Retina (tissue), 1 donor: ENCODE results near the gene RELT.
A peak's percentile ranks its signal among the peaks of the same experiment; 100 is the strongest.

ENCODE experiments used
- DNase-seq: peaks from one replicate; pipeline ENCODE4 v3.0.0-alpha.2; 2016

RELT gene

DNA sequence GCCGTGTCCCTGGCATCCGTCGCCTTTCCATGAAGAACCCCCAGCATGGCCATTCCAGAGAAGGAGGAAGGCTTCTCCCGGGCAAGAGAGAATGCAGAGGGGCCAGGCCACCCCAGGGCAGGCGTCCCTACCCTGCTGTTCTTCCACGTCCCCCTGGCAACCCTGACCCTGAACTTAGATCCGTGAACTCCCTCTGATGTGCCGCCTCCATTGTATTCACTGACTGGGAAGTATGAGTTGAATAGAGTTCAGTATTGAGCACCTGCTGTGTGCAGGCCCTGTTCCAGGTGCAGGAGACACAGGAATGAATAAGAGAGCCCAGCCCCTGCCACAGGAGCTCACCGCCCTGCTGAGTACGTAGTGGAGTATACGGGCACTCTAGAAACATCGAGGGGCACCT is 29.1 kb upstream of the RELT start:
- no peak for DNase-seq

DNA sequence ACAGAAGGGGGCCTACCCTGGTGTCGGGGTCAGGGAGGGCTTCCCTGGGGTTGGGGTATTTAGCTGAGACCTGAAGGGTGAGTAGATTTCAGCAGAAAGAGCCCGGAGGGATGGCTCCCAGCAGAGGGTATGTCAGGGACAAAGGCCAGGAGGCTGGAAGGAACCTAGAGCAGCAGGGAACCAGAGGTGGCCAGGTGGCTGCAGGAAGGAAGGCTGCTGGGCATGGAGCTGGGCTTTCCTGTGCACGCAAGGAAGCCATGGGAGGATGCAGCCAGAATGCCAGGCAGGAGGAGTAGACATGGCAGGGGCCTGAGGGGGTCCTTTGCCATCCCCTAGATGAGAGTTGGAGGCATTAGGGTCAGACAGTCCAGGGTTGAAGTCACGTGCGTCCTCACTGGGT is 27.4 kb upstream of the RELT start:
- DNase-seq = no peak

DNA sequence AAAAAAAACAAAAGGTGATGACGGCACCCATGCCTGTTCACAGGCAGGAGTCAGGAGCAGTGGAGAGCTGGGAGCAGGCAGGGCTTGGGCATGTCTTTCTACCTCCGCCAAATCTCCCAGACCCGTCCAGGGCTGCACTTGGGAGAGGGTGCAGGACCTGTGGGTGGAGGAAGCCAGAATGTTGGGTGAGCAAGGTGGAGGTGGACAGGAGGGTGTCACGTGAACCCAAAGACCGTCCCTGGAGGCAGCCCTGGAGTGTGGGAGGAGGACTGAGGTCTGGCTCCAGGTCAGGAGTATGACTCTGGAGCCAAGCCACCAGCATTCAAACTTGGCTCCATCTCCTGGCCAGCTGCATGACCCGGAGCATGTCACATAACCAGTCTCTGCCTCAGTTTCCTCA is 26.6 kb upstream of the RELT start:
- DNase-seq = no peak

DNA sequence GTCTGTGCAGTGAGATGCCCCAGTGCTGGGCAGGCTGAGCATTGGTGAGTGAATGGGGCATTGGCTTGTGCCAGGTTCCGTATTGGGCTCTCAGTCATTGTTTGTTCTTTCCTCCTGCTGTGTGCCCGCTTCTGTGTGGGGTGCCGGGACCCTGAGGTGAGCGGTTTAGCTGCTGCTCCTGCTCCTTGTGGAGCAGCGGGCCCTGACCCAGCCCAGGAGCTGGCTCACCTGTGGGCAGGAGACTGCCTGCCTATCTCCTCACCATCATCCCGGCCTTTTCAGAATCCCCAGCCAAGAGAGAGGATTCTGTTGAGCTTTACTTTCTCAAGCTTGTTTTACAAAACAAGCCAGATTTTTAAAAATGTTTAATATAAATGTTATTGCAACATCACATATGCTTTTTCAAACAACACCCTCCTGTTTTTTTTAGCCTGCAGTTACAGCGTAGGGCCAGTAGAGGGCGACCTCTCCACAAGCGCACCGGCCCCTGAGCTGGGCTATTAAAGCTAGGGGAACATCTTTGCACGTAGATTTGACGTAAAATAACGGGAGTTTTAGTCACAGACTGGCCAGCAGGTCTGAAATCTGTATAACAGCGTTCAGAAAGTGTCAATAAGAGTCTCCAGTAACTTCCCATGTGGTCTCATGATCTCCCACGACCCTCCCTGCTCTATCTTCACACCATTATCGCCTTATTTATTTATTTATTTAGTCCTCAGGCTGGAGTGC is 25.1 kb upstream of the RELT start:
- peak; percentile 82 for DNase-seq

DNA sequence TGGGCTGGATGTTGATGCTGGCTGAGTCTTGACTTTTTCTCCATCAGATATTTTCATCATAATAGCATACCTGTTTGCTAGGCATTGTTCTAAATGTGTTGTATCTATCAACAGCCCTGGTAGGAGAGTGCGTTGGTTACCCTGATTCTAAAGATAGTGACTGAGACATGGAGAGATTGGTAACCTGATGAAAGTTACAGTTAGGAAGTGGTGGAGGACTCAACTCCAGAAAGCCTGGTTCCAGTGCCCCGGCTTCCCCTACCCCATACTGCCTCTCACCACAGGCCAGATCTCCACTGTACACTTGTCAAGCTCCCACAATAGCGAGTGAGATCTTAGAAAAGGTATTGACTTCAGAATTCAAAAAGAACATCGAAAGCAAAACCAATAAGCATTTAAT is 22.8 kb upstream of the RELT start:
- no peak for DNase-seq

DNA sequence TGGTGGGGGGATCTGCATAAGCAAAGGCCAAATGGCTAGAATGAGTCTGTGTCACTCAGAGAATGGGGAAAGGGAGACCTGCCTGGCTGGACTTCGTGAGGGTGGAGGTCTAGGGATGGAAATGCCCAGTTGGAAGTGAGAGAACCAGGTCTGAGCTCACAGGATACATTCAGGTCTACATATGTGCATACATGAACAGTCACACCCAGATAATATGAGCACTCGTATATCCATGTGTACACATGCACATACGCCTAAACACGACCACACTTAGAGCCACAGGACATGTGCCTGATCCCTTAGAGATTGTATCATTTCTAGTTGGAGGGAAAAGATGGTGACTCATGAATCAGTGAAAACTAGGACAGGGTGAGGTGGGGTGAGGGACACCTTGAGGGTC is 21.1 kb upstream of the RELT start:
- DNase-seq = no peak

DNA sequence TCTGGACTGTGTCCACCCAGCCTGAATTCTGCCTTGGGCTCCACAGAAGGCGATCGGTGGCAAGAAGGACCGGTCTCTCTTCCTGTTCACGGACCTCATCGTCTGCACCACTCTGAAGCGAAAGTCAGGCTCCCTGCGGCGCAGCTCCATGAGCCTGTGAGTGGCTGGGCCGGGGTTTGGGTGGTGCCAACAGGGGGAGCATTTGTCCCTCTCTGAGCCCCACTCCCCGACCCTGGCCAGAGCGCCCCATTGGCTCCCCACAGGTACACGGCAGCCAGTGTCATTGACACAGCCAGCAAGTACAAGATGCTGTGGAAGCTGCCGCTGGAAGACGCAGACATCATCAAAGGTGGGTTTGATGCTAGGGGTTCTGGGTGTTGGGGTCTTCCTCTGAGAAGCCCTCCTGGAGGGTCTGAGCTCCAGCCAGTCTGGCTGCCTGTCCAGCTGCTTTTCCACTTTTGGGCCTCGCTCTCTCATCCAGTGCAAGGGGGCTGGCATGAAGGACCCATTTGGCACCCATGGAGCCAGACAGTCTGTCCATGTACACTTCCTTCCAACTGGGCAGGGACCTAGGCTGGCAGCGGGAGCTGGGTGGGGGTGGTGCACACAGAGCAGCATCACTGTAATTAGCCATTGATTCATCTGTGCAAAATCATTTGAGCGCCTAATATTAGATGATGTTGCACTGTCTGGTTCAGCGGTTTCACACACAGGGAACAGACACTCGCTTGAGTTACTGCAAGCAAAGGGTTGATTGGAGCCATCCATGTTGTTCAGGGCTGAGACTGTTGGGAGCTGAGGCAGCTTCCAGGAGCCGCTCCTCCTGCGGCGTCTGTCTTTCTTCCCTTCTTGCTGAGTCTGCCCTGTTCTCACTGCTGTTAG is 19.0 kb upstream of the RELT start:
- peak; percentile 77 for DNase-seq

DNA sequence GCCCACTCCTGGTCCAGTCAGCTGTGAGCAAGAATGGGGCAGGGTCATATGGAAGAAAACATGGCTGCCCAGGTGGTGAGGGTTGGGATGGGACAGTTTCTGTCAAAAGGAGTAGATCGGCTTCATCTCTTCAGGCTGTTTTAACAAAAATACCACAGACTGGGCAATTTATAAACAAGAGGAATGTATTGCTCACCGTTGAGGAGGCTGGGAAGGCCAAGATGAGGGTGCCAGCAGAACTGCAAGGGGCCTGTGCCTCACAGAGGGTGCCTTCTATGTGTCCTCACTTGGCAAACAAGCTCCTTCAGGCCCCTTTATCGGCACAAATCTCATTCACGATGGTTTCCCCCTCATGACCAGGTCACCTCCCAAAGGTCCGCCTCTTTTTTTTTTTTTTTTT is 18.1 kb upstream of the RELT start:
- DNase-seq = no peak

DNA sequence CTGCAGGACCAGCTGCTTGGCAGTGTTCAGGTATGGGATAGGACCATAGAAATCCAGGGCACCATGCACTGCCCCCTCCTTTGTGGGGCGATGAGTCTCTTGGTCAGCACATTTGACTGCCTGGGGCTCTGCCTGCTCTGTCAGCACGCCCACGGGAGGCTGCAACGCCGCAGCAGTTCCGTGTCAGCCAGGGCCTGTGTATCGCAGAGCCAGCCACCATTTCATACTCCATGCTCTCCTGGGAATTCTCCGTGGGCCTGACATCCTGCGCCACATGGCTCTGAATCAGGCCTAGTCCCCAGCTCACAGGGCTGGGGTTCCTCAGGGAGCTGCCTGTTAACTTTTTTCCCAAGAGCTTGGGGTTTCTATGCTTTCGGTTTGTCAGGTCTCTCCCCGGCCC is 16.9 kb upstream of the RELT start:
- peak; percentile 45 for DNase-seq

DNA sequence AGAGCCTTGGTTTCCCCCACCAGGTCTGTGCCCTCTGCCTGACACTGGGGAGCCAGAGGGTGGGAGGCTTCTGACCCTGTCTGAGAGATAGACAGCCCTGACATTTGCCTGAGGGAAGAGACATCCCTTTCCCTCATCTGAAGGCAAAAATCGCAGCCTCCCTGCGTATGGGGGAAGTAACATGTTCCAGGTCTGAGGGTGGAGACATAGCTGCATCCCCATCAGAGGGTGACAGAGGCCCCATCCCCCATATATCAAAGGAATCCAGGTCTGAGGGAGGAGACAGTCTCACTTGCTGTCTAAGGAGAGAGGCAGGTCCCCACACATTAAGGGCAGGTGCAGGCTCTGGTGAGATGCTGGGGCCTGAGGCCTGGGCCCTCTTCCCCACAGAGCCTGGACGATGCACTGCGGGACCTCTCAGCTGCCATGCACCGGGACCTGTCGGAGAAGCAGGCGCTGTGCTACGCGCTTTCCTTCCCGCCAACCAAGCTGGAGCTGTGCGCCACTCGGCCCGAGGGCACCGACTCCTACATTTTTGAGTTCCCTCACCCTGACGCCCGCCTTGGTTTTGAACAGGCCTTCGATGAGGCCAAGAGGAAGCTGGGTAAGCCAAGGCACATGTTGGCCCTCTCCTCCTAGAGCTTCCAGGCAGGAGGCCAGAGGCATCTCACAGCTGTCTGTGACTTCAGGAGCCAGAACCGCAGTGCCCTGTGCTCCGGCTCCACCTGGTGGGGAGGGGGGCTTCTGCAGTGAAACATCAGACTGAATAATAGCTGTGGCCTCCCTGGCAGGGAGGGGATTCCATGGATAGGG is 16.1 kb upstream of the RELT start:
- no peak for DNase-seq

DNA sequence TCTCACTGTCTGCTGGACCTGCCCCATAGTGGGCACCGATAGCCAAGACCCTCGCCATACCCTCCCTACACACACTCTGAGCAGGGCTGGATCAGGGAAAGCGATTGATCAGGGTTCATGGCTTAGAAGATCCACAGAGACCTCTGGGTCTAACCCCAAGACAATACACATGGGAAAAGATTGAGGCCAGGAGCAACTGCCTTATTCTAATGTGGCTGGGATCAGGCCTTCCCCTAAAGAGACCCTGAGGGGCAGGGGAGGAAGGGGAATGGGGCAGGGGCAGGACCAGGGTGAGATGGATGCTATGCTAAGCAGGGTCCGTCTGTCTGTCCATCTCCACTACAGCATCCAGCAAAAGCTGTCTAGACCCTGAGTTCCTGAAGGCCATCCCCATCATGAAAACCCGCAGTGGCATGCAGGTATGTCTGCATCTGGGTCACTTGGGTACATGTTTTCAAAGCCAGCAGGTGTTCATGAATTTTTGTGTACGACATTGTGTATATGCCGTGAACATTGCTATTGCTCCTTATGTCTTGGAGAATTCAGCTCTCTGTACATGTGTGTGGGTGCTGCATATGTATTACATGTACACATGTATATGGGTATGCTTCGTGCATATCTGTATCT is 15.3 kb upstream of the RELT start:
- DNase-seq = no peak

DNA sequence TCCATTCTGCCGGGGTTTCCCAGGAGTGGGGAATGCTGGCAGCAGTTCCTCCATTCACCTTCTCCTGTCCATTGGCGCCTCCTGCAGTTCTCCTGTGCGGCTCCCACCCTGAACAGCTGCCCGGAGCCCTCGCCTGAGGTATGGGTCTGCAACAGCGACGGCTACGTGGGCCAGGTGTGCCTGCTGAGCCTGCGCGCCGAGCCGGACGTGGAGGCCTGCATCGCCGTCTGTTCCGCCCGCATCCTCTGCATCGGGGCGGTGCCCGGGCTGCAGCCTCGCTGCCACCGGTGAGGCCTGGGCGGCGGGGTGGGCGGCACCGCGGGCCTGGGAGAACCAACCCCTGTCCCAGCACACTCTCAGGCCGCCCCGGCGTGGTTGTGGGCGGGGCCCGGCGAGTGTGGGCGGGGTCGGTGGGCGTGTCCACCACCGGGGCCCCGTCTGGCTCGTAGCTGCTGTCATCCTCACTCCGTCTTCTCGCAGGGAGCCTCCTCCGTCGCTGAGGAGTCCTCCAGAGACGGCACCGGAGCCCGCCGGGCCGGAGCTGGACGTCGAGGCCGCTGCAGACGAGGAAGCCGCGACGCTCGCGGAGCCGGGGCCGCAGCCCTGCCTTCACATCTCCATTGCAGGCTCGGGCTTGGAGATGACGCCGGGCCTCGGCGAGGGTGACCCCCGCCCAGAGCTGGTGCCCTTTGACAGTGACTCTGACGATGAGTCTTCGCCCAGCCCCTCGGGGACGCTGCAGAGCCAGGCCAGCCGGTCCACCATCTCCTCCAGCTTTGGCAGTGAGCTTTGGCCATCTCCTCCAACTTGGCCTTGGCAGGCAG is 14.0 kb upstream of the RELT start:
- DNase-seq = no peak

DNA sequence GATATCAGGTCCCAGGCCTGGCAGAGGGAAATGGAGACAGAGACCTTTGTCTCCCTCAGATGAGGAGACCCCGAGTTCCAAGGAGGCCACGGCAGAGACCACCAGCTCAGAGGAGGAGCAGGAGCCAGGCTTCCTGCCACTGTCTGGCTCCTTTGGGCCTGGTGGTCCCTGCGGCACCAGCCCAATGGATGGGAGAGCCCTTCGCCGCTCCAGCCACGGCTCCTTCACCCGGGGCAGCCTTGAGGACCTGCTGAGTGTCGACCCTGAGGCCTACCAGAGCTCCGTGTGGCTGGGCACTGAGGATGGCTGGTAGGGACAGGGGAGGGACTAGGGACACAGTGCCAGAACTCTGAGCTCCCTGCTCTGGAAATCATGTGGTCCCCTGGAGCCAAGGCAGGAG is 13.1 kb upstream of the RELT start:
- no peak for DNase-seq

DNA sequence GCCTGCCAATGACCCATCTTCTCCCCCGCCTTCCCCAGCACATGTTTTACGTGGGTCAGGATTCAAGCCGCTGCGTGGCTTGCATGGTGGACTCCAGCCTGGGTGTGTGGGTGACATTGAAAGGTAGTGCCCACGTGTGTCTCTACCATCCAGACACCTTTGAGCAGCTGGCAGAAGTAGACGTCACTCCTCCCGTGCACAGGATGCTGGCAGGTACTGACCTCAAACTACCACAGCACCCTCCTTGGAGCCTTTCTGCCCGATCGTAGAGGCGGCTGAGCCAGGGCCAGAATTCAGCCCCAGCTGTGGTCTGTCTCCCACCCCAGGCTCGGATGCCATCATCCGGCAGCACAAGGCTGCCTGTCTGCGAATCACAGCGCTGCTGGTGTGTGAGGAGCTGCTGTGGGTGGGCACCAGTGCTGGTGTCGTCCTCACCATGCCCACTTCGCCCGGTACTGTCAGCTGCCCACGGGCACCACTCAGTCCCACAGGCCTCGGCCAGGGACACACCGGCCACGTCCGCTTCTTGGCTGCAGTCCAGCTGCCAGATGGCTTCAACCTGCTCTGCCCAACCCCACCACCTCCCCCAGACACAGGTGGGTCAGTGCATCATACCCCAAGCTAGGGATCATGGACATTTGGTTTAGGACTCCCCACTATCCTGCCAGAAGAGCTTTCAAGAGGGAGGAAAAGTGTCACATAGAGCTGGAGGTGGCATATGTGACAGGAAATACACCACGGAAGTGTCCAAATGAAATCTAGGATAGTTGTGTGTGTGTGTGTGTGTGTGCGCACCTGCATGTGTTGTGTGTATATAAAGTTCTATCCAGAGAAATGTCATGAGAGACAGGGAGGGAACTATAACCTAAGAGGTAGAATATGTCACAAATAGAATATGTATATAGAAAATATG is 10.6 kb upstream of the RELT start:
- no peak for DNase-seq

DNA sequence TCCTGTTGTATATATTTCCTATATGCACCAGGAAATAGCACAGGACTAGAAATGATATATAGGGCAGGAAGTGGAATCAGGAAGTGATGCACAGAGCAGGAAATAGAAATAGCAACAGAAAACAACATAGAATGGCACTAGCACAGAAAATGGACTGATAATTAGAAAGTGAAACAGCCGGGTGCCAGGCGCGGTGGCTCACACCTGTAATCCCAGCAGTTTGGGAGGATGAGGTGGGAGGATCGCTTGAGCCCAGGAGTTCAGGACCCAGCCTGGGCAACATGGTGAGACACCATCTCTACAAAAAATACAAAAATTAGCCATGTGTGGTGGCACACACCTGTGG is 10.0 kb upstream of the RELT start:
- no peak for DNase-seq

DNA sequence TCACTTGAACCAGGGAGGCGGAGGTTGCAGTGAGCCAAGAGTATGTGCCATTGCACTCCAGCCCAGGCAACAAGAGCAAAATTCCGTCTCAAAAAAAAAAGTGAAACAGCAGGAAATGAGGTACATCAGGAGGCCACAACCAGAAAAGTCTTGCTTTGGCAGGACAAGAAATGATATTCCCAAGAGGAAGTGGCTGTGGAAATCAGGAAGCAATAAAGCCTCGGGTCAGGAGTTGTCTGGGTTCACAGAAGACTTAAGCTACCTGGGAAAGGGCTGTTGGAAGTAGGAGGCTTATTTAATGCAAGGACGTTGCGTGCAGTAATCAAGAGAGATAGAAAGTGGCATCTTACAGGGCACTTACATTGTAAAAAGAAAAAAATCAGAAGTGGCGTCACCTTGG is 9.2 kb upstream of the RELT start:
- no peak for DNase-seq

DNA sequence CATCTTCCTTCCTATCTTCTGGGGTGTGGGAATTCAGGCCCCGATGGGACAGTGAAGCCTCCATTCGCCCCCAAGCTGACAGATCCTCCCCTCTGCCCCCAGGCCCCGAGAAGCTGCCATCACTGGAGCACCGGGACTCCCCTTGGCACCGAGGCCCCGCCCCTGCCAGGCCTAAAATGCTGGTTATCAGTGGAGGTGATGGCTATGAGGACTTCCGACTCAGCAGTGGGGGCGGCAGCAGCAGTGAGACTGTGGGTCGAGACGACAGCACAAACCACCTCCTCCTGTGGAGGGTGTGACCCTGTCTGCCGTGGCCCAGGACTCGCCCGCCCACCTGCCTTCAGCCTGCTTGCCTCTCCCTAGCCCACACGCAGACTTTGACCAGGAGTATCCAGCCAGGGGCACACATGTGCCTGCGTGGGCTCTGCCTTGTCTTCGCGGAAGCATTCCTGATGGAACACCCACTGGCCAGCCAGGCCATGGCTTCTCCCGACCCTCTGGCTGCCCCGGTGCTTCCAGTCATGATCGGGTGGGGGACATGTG is 8.6 kb upstream of the RELT start:
- DNase-seq = no peak

DNA sequence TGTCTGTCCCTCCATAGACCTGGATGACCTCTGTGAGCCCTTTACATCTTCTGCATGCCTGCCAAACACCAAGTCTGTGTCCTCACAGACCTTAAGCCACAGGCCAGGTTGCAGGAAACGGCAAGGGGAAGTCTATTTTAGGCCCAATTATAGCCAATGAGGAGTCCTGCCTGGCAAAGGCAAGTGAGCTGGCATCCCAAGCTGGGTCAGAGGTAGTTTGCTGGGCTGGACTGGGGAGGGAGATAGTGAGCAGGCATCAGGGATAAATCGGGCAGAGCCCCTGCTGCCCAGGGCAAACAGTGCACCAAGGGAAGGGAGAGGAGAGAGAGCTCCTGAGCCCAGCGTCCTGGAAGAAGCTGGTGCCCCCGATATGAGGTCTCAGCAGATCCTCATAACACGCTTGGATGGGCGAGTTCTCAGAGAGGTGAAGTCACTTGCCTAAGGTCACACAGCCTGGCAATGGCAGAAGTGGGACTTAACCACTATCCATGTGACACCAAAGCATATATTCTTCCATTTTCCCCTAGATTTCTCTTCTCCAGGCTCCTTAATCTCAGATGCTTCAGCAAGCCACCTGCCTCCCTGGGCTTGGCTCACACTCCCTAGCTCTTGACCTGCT is 3.7 kb upstream of the RELT start:
- no peak for DNase-seq

DNA sequence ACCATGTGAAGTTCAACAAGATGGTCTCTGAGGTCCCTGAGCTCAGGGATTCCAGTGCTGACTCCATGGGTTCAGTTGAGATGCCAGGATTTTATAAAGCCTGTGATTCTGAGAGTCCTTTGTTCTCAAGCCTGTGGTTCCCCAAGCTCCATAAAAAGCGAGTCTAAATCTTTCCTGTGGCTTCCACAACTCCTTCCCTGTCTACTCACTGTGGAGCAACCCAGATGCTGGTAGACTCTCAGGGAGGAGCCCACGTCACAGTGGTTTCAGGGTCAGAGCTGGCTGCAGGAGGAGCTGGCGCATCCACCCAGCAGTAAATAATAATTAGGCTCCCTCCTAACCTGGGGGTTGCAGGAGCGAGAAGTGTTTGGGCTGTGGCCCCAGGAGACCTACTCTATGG is 2.0 kb upstream of the RELT start:
- DNase-seq = no peak

DNA sequence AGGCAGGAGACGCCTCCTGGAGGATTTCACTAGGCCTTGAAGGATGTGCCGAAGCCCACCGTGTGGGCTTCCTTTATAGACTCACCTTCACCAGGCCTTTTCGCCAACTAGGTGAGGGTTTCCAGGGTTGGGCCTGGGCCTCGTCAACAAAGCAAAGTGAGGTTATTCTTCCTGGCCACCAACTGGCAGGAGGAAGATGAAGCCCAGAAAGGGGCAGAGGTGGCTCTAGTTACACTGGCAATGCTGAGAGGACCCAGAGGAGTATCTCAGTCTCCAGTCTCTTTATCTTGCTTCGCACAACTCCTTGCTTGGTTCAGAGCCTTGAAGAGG is 404 bp upstream of the RELT start:
- no peak for DNase-seq
